ENCODE results near the gene SHROOM3. TPM values are rescaled to one million over a fixed set of nuclear protein-coding genes. Genes with fewer than 3 reads are reported as not detected.

SHROOM3 gene
- total and polyA plus RNA-seq, 4 donors, result 4.7 to 25.8 (median 8.7) TPM

GRCh38 chr4:76386566-76387305 lies 48.3 kb upstream of the SHROOM3 start:
- Histone ChIP-seq H3K4me3 (ENCODE audit: low read depth in 1 of 3, low read length in 3 of 3) (no peak overlapping the region), H3K36me3 (ENCODE audit: control insufficient read depth in 4 of 4, insufficient read depth in 3 of 4, low read depth in 1 of 4, low read length in 3 of 4) (no peaks in the 10 kb centered on the region), H3K9ac (ENCODE audit: low read depth in 1 of 2, low read length in 2 of 2) (no peak overlapping the region), H3K4me1 (ENCODE audit: control insufficient read depth in 4 of 4, insufficient read depth in 4 of 4, low read length in 3 of 4) (peaks cover 0 to 10% (median 4%) of the 10 kb centered on the region in 4 donors), H3K27me3 (ENCODE audit: control insufficient read depth in 4 of 4, insufficient read depth in 4 of 4, low read length in 3 of 4) (no peaks in the 10 kb centered on the region), H3K9me3 (ENCODE audit: control insufficient read depth in 4 of 4, low read length in 3 of 4) (no peaks in the 10 kb centered on the region), H3K27ac (ENCODE audit: low read depth in 1 of 2, low read length in 2 of 2) (no peak overlapping the region)
- TF ChIP-seq FOXA2 (IDR thresholded peaks at IDR 0.05) (peak; percentile 32), GABPA (IDR thresholded peaks at IDR 0.05 in 1 of 2, conservative IDR thresholded peaks at IDR 0.05 in 1 of 2) (no peak), ATF3 (IDR thresholded peaks at IDR 0.05) (peak; percentile 27), FOXA1 (IDR thresholded peaks at IDR 0.05) (no peak), HNF4A (conservative IDR thresholded peaks at IDR 0.05) (peak; percentile 40 to 48), RAD21 (IDR thresholded peaks at IDR 0.05) (peak in 1 of 2 donors; percentile 37), YY1 (IDR thresholded peaks at IDR 0.05) (no peak), MAX (IDR thresholded peaks at IDR 0.05) (no peak), EGR1 (IDR thresholded peaks at IDR 0.05; ENCODE audit: low read depth in 2 of 2) (no peak), RXRA (IDR thresholded peaks at IDR 0.05) (peak; percentile 57 to 61), HNF4G (IDR thresholded peaks at IDR 0.05) (no peak), JUND (IDR thresholded peaks at IDR 0.05) (no peak)
- WGBS, result 51% methylated on average over 6 of the region's 6 CpGs
- DNase-seq (ENCODE audit: low spot score), result no peak

DNA sequence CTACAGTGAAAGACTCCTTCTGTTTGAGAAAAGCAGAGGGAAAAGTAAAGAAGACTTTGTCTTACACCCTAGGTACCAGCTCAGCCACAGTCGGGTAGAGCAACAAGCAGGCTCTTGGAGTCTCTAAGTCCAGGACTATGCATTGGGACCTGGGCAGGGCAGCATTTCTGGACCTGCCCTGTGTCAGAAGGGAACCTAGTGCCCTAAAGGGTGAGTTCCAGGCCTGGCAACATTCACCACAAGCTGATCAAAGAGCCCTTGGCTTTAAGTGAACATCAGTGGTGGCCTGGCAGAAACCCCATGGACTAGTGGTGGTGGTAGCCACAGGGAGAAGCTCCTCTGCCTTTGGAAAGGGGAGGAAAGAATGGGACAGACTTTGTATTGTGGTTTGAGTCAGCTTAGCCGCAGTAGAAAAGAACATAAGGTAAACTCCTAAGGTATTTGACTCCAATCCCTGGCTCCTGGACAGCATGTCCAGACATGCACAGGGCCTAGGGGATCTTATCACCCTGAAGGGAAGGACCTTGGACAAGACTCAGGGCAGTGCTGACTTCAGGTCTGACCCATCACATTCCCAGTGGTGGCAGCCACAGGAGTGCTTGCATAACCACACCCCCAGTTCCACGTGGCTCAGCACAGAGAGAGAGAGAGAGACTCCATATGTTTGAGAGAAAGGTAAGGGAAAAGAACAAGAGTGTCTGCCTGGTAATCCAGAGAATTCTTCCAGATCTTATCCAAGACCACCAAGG lies 46.7 kb upstream of the SHROOM3 start:
- no peak overlapping the region for H3K9ac ChIP-seq (ENCODE audit: low read depth in 1 of 2, low read length in 2 of 2)
- no peak overlapping the region for H3K4me3 ChIP-seq (ENCODE audit: low read depth in 1 of 3, low read length in 3 of 3)
- H3K36me3 ChIP-seq (ENCODE audit: control insufficient read depth in 4 of 4, insufficient read depth in 3 of 4, low read depth in 1 of 4, low read length in 3 of 4), result no peaks in the 10 kb centered on the region
- no peak for DNase-seq (ENCODE audit: low spot score)
- H3K27ac ChIP-seq (ENCODE audit: low read depth in 1 of 2, low read length in 2 of 2), result no peak overlapping the region
- TF ChIP-seq RAD21 (IDR thresholded peaks at IDR 0.05), result no peak
- no peak for TF ChIP-seq FOXA1 (IDR thresholded peaks at IDR 0.05)
- no peak for TF ChIP-seq SP1 (IDR thresholded peaks at IDR 0.05)
- TF ChIP-seq ZBTB33 (IDR thresholded peaks at IDR 0.05), result no peak
- H3K27me3 ChIP-seq (ENCODE audit: control insufficient read depth in 4 of 4, insufficient read depth in 4 of 4, low read length in 3 of 4), result no peaks in the 10 kb centered on the region
- no peaks in the 10 kb centered on the region for H3K9me3 ChIP-seq (ENCODE audit: control insufficient read depth in 4 of 4, low read length in 3 of 4)
- peaks cover 0 to 10% (median 4%) of the 10 kb centered on the region in 4 donors for H3K4me1 ChIP-seq (ENCODE audit: control insufficient read depth in 4 of 4, insufficient read depth in 4 of 4, low read length in 3 of 4)
- whole genome bisulfite sequencing, result 68% methylated on average over 3 of the region's 3 CpGs

DNA sequence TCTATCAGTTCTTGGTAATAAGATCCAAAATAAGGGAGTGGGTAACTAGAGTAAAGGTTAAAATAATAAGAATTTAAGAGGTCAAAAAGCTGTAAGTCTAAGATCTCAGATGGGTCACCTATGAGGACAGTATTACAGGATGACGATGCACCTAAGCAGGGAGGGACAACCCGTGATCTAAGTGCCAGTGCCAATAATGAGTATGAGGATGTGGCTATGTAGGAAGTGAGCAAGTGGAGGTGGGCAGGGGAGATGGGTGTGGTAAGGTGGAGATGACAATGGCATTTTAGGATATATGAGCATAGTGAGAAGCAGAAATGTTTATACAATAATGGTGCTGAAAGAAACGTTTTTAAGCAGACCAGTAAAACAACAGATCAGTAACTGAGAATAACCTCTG lies 33.4 kb upstream of the SHROOM3 start:
- WGBS, result 77% methylated on average over 3 of the region's 3 CpGs
- no peak overlapping the region for H3K9ac ChIP-seq (ENCODE audit: low read depth in 1 of 2, low read length in 2 of 2)

More for the DNA sequence above, 33.4 kb upstream of the SHROOM3 start:
- Histone ChIP-seq H3K27me3 (ENCODE audit: control insufficient read depth in 4 of 4, insufficient read depth in 4 of 4, low read length in 3 of 4) (no peaks in the 10 kb centered on the region), H3K9me3 (ENCODE audit: control insufficient read depth in 4 of 4, low read length in 3 of 4) (no peaks in the 10 kb centered on the region), H3K4me3 (ENCODE audit: low read depth in 1 of 3, low read length in 3 of 3) (no peak overlapping the region), H3K36me3 (ENCODE audit: control insufficient read depth in 4 of 4, insufficient read depth in 3 of 4, low read depth in 1 of 4, low read length in 3 of 4) (no peaks in the 10 kb centered on the region), H3K27ac (ENCODE audit: low read depth in 1 of 2, low read length in 2 of 2) (no peak overlapping the region), H3K4me1 (ENCODE audit: control insufficient read depth in 4 of 4, insufficient read depth in 4 of 4, low read length in 3 of 4) (no peaks in the 10 kb centered on the region)
- DNase-seq (ENCODE audit: low spot score), result no peak
- TF ChIP-seq NR2F2 (IDR thresholded peaks at IDR 0.05), result no peak
- TF ChIP-seq EGR1 (IDR thresholded peaks at IDR 0.05; ENCODE audit: low read depth in 2 of 2), result no peak
- no peak for TF ChIP-seq REST (IDR thresholded peaks at IDR 0.05)
- TF ChIP-seq HNF4A (conservative IDR thresholded peaks at IDR 0.05), result no peak

All from liver (tissue), 9 donors.